Fibroblast of villous mesenchyme (primary cell): ENCODE data around the gene RTP1. TPM values are rescaled to one million over a fixed set of nuclear protein-coding genes. Genes with fewer than 3 reads are reported as not detected.

ENCODE experiments used
- DNase-seq: peaks from one replicate; pipeline ENCODE4 v3.0.0-alpha.2; 2010; ENCODE audit warnings: low read depth
- H3K4me3 ChIP-seq: 2 replicates; pipeline ENCODE4 v1.5.1; 2011; ENCODE audit warnings: low read depth, mild to moderate bottlenecking, low read length
- CTCF ChIP-seq: IDR thresholded peaks from 2 replicates; pipeline ENCODE4 v1.5.1; 2012; ENCODE audit warnings: low read depth, mild to moderate bottlenecking, low read length; ENCODE audit not compliant: insufficient read depth
- total RNA-seq: library from RNA; depleted of rRNA; stranded (reverse); fragments of >200 nt; gene quantifications from 2 replicates; pipeline ENCODE4 v1.2.3, GENCODE V29; 2012

The RTP1 gene
- total RNA-seq, 1 donor = not detected

GRCh38 chr3:187247398-187247797 is 50.1 kb downstream of the RTP1 start:
- no peak overlapping the region for H3K4me3 ChIP-seq
- no peak for TF ChIP-seq CTCF
- DNase-seq = peak; percentile 16

Other genes with a start within 250 kb of the RTP1 start
- gene RPL39L, start 58.0 kb upstream of the RTP1 start, total RNA-seq = 24.2 and 24.8 TPM in 2 replicates
- gene MASP1, start 94.3 kb downstream of the RTP1 start, total RNA-seq = 198 and 209 TPM in 2 replicates
- gene RTP4, start 170.9 kb downstream of the RTP1 start, total RNA-seq = 2.6 and 3.9 TPM in 2 replicates